Trophoblast cell (in vitro differentiated cells and primary cell): Measurements from ENCODE around the gene LRRC27.

Experiments used
- DNase-seq, 2 donors: peaks; one replicate each; pipeline ENCODE4 v3.0.0-alpha.2; 2016
- H2AFZ ChIP-seq: 2 replicates; pipeline ENCODE4 v1.6.1; 2013; ENCODE audit warnings: low read length, moderate library complexity, mild to moderate bottlenecking; ENCODE audit not compliant: insufficient read depth, poor library complexity
- H2AK5ac ChIP-seq: 2 replicates; pipeline ENCODE4 v1.6.1; 2013; ENCODE audit warnings: mild to moderate bottlenecking, low read length
- H2BK120ac ChIP-seq: 2 replicates; pipeline ENCODE4 v1.6.1; 2013; ENCODE audit warnings: low read length, mild to moderate bottlenecking, moderate library complexity; ENCODE audit not compliant: insufficient read depth, poor library complexity
- H2BK12ac ChIP-seq: 2 replicates; pipeline ENCODE4 v1.6.1; 2013; ENCODE audit warnings: mild to moderate bottlenecking, low read length, moderate library complexity
- H2BK5ac ChIP-seq: 2 replicates; pipeline ENCODE4 v1.6.1; 2013; ENCODE audit warnings: low read length, low read depth, moderate library complexity, mild to moderate bottlenecking; ENCODE audit not compliant: poor library complexity
- H3K14ac ChIP-seq: 2 replicates; pipeline ENCODE4 v1.6.1; 2013; ENCODE audit warnings: mild to moderate bottlenecking, low read length
- H3K18ac ChIP-seq: 2 replicates; pipeline ENCODE4 v1.6.1; 2013; ENCODE audit warnings: mild to moderate bottlenecking, low read length
- H3K23ac ChIP-seq: 2 replicates; pipeline ENCODE4 v1.6.1; 2013; ENCODE audit warnings: low read length
- H3K27ac ChIP-seq: 2 replicates; pipeline ENCODE4 v1.5.1; 2013; ENCODE audit warnings: low read depth, mild to moderate bottlenecking, inconsistent platforms, low read length, moderate library complexity
- H3K27me3 ChIP-seq: 2 replicates; pipeline ENCODE4 v1.6.1; 2013; ENCODE audit warnings: inconsistent platforms, mild to moderate bottlenecking, low read length, moderate library complexity; ENCODE audit not compliant: insufficient read depth
- H3K36me3 ChIP-seq, 2 experiments: 1 replicate in 1 of 2; 2 replicates in 1 of 2; pipeline ENCODE4 v1.6.1; 2013; ENCODE audit warnings: low read length in 2 of 2, mild to moderate bottlenecking in 2 of 2, moderate library complexity in 1 of 2; ENCODE audit not compliant: insufficient read depth in 2 of 2, control insufficient read depth in 1 of 2
- H3K4ac ChIP-seq: 2 replicates; pipeline ENCODE4 v1.6.1; 2013; ENCODE audit warnings: low read depth, mild to moderate bottlenecking, low read length, moderate library complexity
- H3K4me1 ChIP-seq, 2 experiments: 1 replicate in 1 of 2; 2 replicates in 1 of 2; pipeline ENCODE4 v1.6.1; 2013; ENCODE audit warnings: low read length in 2 of 2, mild to moderate bottlenecking in 2 of 2, moderate library complexity in 1 of 2; ENCODE audit not compliant: insufficient read depth in 2 of 2, control insufficient read depth in 1 of 2
- H3K4me2 ChIP-seq: 2 replicates; pipeline ENCODE4 v1.6.1; 2013; ENCODE audit warnings: inconsistent platforms, mild to moderate bottlenecking, low read length, moderate library complexity
- H3K4me3 ChIP-seq: 2 replicates; pipeline ENCODE4 v1.5.1; 2013; ENCODE audit warnings: mild to moderate bottlenecking, low read depth, low read length, inconsistent platforms
- H3K79me1 ChIP-seq: one replicate; pipeline ENCODE4 v1.6.1; 2013; ENCODE audit warnings: low read length
- H3K79me2 ChIP-seq: 2 replicates; pipeline ENCODE4 v1.6.1; 2013; ENCODE audit warnings: low read length, mild to moderate bottlenecking; ENCODE audit not compliant: control insufficient read depth, insufficient read depth, poor library complexity
- H3K9ac ChIP-seq: 2 replicates; pipeline ENCODE4 v1.6.1; 2013; ENCODE audit warnings: mild to moderate bottlenecking, low read length
- H3K9me3 ChIP-seq: 2 replicates; pipeline ENCODE4 v1.6.1; 2013; ENCODE audit warnings: low read depth, mild to moderate bottlenecking, control low read depth, inconsistent platforms, low read length; ENCODE audit not compliant: insufficient read depth
- H4K12ac ChIP-seq: 2 replicates; pipeline ENCODE4 v1.6.1; 2013; ENCODE audit warnings: low read depth, mild to moderate bottlenecking, low read length, moderate library complexity
- H4K8ac ChIP-seq: 2 replicates; pipeline ENCODE4 v1.6.1; 2013; ENCODE audit warnings: low read depth, mild to moderate bottlenecking, low read length, moderate library complexity
- H4K91ac ChIP-seq: one replicate; pipeline ENCODE4 v1.6.1; 2013; ENCODE audit warnings: low read depth, mild to moderate bottlenecking, low read length, moderate library complexity
- WGBS: extraction: QIAGEN DNeasy Blood & Tissue Kit; methylation state at CpG from one replicate; pipeline ENCODE4 v1.1.7; 2013; ENCODE audit warnings: missing lambda C conversion rate; ENCODE audit not compliant: insufficient read length, insufficient coverage; ENCODE audit errors: extremely low coverage; 5-methylcytosine and 5-hydroxymethylcytosine counted together

LRRC27 gene

GRCh38 chr10:132392811-132393694 lies 61.1 kb downstream of the LRRC27 start:
- no peaks in the 10 kb centered on the region for H3K27me3 ChIP-seq
- H4K12ac ChIP-seq, result no peak overlapping the region
- peaks cover 8% of the 10 kb centered on the region for H3K9me3 ChIP-seq
- no peak overlapping the region for H2AFZ ChIP-seq
- no peak overlapping the region for H3K4me3 ChIP-seq
- peak; percentile 63 to 64 for DNase-seq
- H3K79me2 ChIP-seq, result peaks cover 13% of the 10 kb centered on the region
- H2BK120ac ChIP-seq, result no peak overlapping the region
- H3K9ac ChIP-seq, result no peak overlapping the region
- H3K79me1 ChIP-seq, result peaks cover 29% of the 10 kb centered on the region
- H3K27ac ChIP-seq, result no peak overlapping the region
- H3K4me1 ChIP-seq, result peaks cover 26 to 27% of the 10 kb centered on the region in 2 experiments
- H3K18ac ChIP-seq, result no peak overlapping the region
- no peak overlapping the region for H3K23ac ChIP-seq
- H4K91ac ChIP-seq, result peak overlapping the region; percentile 7
- H2BK5ac ChIP-seq, result peak overlapping the region; percentile 3
- peak overlapping the region; percentile 8 for H4K8ac ChIP-seq
- H3K36me3 ChIP-seq, result peaks cover 0 to under 1% of the 10 kb centered on the region in 2 experiments
- no CpG with 5 or more reads among the region's 12 CpGs for WGBS
- peak overlapping the region; percentile 13 for H3K14ac ChIP-seq
- no peak overlapping the region for H3K4ac ChIP-seq
- peak overlapping the region; percentile 26 for H2BK12ac ChIP-seq
- H3K4me2 ChIP-seq, result no peak overlapping the region
- no peak overlapping the region for H2AK5ac ChIP-seq

- peak overlapping the region; percentile 11 for H3K18ac ChIP-seq
- no peak overlapping the region for H2BK12ac ChIP-seq
- H3K4me2 ChIP-seq, result no peak overlapping the region
- H3K9ac ChIP-seq, result no peak overlapping the region
- H3K27ac ChIP-seq, result peak overlapping the region; percentile 6
- H3K4me3 ChIP-seq, result no peak overlapping the region
- no peak overlapping the region for H2AFZ ChIP-seq
- H3K79me2 ChIP-seq, result peaks cover 20% of the 10 kb centered on the region
- H3K36me3 ChIP-seq, result peaks cover 0 to 2% of the 10 kb centered on the region in 2 experiments
- no peaks in the 10 kb centered on the region for H3K27me3 ChIP-seq
- H3K14ac ChIP-seq, result no peak overlapping the region
- H3K4me1 ChIP-seq, result peaks cover 33 to 34% of the 10 kb centered on the region in 2 experiments
- H2BK5ac ChIP-seq, result no peak overlapping the region
- no peak overlapping the region for H4K12ac ChIP-seq
- H4K91ac ChIP-seq, result peak overlapping the region; percentile 23
- no CpG with 5 or more reads among the region's 9 CpGs for WGBS
- no peak overlapping the region for H2AK5ac ChIP-seq
- peaks cover 33% of the 10 kb centered on the region for H3K79me1 ChIP-seq
- H4K8ac ChIP-seq, result no peak overlapping the region
- no peak overlapping the region for H3K23ac ChIP-seq
- peaks cover 8% of the 10 kb centered on the region for H3K9me3 ChIP-seq
- DNase-seq, result no peak
- no peak overlapping the region for H3K4ac ChIP-seq
- H2BK120ac ChIP-seq, result no peak overlapping the region
Observed at GRCh38 chr10:132393695-132394181, 61.7 kb downstream of the LRRC27 start.

DNA sequence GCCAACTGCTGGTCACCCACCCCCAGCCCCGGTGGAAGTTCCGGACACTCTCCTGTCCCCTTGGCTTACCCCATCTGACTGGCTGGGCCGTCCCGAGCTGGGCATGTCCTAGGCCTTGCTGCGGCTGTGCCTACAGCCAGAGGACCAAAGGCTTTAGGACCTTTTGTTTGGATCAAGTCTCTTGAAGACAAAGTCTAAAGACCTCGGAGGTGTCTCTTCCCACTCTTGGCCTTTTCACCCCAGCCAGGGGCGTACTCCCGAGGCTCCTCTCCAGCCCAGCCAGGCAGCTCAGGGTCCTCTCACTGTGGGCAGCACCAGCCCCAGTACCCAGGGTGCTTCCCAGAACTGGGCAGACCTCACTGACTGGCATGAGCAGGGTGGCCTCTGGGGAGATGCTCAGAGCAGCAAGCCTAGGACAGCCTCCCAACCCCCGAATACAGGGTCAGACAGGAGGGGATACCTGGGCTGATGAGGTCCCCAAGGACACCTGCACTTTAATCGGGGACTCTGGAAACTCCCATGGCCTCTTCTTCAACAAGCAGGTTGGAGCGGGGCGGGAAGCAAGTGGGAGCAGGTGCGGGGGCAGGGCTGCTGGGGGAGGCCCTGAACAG lies 62.3 kb downstream of the LRRC27 start:
- no CpG with 5 or more reads among the region's 13 CpGs for WGBS
- peak overlapping the region; percentile 23 for H4K91ac ChIP-seq

GRCh38 chr10:132394936-132395703 lies 63.1 kb downstream of the LRRC27 start:
- peak overlapping the region; percentile 80 for H3K14ac ChIP-seq
- H2BK12ac ChIP-seq, result peak overlapping the region; percentile 52
- H3K79me2 ChIP-seq, result peaks cover 30% of the 10 kb centered on the region
- peaks cover 7% of the 10 kb centered on the region in 2 experiments for H3K36me3 ChIP-seq
- peak overlapping the region; percentile 26 for H3K4ac ChIP-seq
- H2AFZ ChIP-seq, result no peak overlapping the region
- peak overlapping the region; percentile 55 for H3K18ac ChIP-seq
- peaks cover 10% of the 10 kb centered on the region for H3K9me3 ChIP-seq
- peak overlapping the region; percentile 24 for H2BK5ac ChIP-seq
- peak overlapping the region; percentile 61 for H2BK120ac ChIP-seq
- H3K23ac ChIP-seq, result no peak overlapping the region
- H3K27me3 ChIP-seq, result no peaks in the 10 kb centered on the region
- H3K79me1 ChIP-seq, result peaks cover 39% of the 10 kb centered on the region
- no peak overlapping the region for H3K4me2 ChIP-seq
- H4K8ac ChIP-seq, result peak overlapping the region; percentile 63
- peak overlapping the region; percentile 22 for H2AK5ac ChIP-seq
- no peak for DNase-seq
- WGBS, result no CpG with 5 or more reads among the region's 12 CpGs
- H3K27ac ChIP-seq, result peak overlapping the region; percentile 75
- no peak overlapping the region for H3K4me3 ChIP-seq
- H4K91ac ChIP-seq, result peak overlapping the region; percentile 94
- no peak overlapping the region for H3K9ac ChIP-seq
- H3K4me1 ChIP-seq, result peaks cover 36 to 38% of the 10 kb centered on the region in 2 experiments
- peak overlapping the region; percentile 1 for H4K12ac ChIP-seq

More for the DNA sequence above, 62.3 kb downstream of the LRRC27 start:
- peaks cover 8% of the 10 kb centered on the region for H3K9me3 ChIP-seq
- H3K79me2 ChIP-seq, result peaks cover 25% of the 10 kb centered on the region
- no peak for DNase-seq
- no peak overlapping the region for H2AFZ ChIP-seq
- H3K4ac ChIP-seq, result no peak overlapping the region
- peaks cover 36% of the 10 kb centered on the region for H3K79me1 ChIP-seq
- H3K23ac ChIP-seq, result no peak overlapping the region
- H3K14ac ChIP-seq, result no peak overlapping the region
- H3K27ac ChIP-seq, result no peak overlapping the region
- no peaks in the 10 kb centered on the region for H3K27me3 ChIP-seq
- H3K4me1 ChIP-seq, result peaks cover 33 to 34% of the 10 kb centered on the region in 2 experiments
- H3K9ac ChIP-seq, result no peak overlapping the region
- H3K4me3 ChIP-seq, result no peak overlapping the region
- no peak overlapping the region for H2BK120ac ChIP-seq
- no peak overlapping the region for H3K18ac ChIP-seq
- H2BK12ac ChIP-seq, result no peak overlapping the region
- no peak overlapping the region for H2AK5ac ChIP-seq
- no peak overlapping the region for H2BK5ac ChIP-seq
- peaks cover 3 to 5% of the 10 kb centered on the region in 2 experiments for H3K36me3 ChIP-seq
- no peak overlapping the region for H4K12ac ChIP-seq
- no peak overlapping the region for H3K4me2 ChIP-seq
- H4K8ac ChIP-seq, result no peak overlapping the region
